Esophagus squamous epithelium (tissue), 5 donors: Measurements from ENCODE around the gene PCDHGB2. TPM values are rescaled to one million over a fixed set of nuclear protein-coding genes. Genes with fewer than 3 reads are reported as not detected.
"Not testable (repeated sequence)": the region's sequence is repeated elsewhere in the genome, so short reads cannot be mapped to it uniquely, and the experiment has no call there.

Source experiments
- DNase-seq: peaks from one replicate; lab custom pipeline; 2025; lab: John Stamatoyannopoulos, UW
- H3K27ac ChIP-seq, 4 donors: fragments of 200-600 bp; sonication (generic); one replicate each; pipeline ENCODE4 v1.5.1; 2016 to 2019; ENCODE audit warnings: mild to moderate bottlenecking in 1 of 4
- H3K27me3 ChIP-seq, 4 donors: fragments of 200-600 bp; sonication (generic); 1 replicate in 3 of 4; 2 replicates in 1 of 4; pipeline versions ENCODE4 v1.5.1 to v1.6.0; 2017 to 2021; ENCODE audit warnings: antibody characterized with exemption in 1 of 4
- H3K36me3 ChIP-seq, 3 donors: fragments of 200-600 bp; sonication (generic); one replicate each; pipeline ENCODE4 v1.5.1; 2016 to 2019
- H3K4me1 ChIP-seq, 3 donors: fragments of 200-600 bp; sonication (generic); one replicate each; pipeline ENCODE4 v1.5.1; 2017 to 2019
- H3K4me3 ChIP-seq, 4 donors: fragments of 200-600 bp; sonication (generic); 1 replicate in 3 of 4; 2 replicates in 1 of 4; pipeline ENCODE4 v1.5.1; 2016 to 2019; ENCODE audit warnings: mild to moderate bottlenecking in 2 of 4, moderate library complexity in 1 of 4
- H3K9me3 ChIP-seq, 3 donors: fragments of 200-600 bp; sonication (generic); one replicate each; pipeline ENCODE4 v1.5.1; 2016 to 2019
- CTCF ChIP-seq, 6 experiments: fragments of 450-650 bp in 4 of 6; fragments of 200-600 bp in 2 of 6; sonication (generic) in 2 of 6; IDR thresholded peaks; one replicate each; pipeline ENCODE4 v1.5.1; 2016 to 2019; ENCODE audit warnings: antibody characterized with exemption in 6 of 6, mild to moderate bottlenecking in 4 of 6, moderate library complexity in 4 of 6
- POLR2A ChIP-seq, 4 donors: fragments of 450-650 bp; IDR thresholded peaks; one replicate each; pipeline ENCODE4 v1.6.1; 2017; ENCODE audit warnings: antibody characterized with exemption in 4 of 4, mild to moderate bottlenecking in 4 of 4, moderate library complexity in 3 of 4
- WGBS, 2 donors: methylation state at CpG; one replicate each; pipeline ENCODE4 v1.1.5; 2018; 5-methylcytosine and 5-hydroxymethylcytosine counted together
- intact Hi-C: fragments of 100-400 bp; cut with DNase I; formaldehyde crosslinking; loops from one replicate; pipeline ENCODE4 v1.15.0; 2022
- total RNA-seq, 4 donors: library from RNA; depleted of rRNA; stranded (reverse); fragments of >200 nt; gene quantifications; one replicate each; pipeline ENCODE4 v1.1.0, GENCODE V29; 2016
- donor health status: DM: yes; HTN: yes; CAD: no.

Gene PCDHGB2
- total RNA-seq, 4 donors from 2014 or later: 0.09 to 2.9 (median 1.8) TPM

GRCh38 chr5:141382469-141383294 lies 22.9 kb downstream of the PCDHGB2 start, which contains the start of gene PCDHGA7:
TSS of gene PCDHGA7 (plus strand) at chr5:141382742. CDS start at chr5:141382900, 158 bp downstream.
- no peak for DNase-seq

GRCh38 chr5:141383345-141383744 lies 23.6 kb downstream of the PCDHGB2 start:
- Histone ChIP-seq H3K27me3 (peaks cover 0 to 18% (median 0%) of the 10 kb centered on the region in 4 donors), H3K9me3 (peaks cover 2 to 89% (median 77%) of the 10 kb centered on the region in 3 donors), H3K36me3 (peaks cover 0 to 4% (median 0%) of the 10 kb centered on the region in 3 donors), H3K4me3 (no peak overlapping the region), H3K27ac (no peak overlapping the region), H3K4me1 (no peaks in the 10 kb centered on the region)
- no peak for DNase-seq
- intact Hi-C loops: no loop called here
- TF ChIP-seq POLR2A (IDR thresholded peaks at IDR 0.05): no peak
- TF ChIP-seq CTCF (IDR thresholded peaks at IDR 0.05): no peak
- 47 to 49% methylated on average over 17 to 18 of the region's 21 CpGs for WGBS, 2 donors

More at GRCh38 chr5:141382469-141383294, 22.9 kb downstream of the PCDHGB2 start, which contains the start of gene PCDHGA7:
- TF ChIP-seq POLR2A (IDR thresholded peaks at IDR 0.05) (no peak), CTCF (IDR thresholded peaks at IDR 0.05) (peak in 2 of 6 experiments; percentile 11 to 14)
- Histone ChIP-seq H3K36me3 (peaks cover 0 to 4% (median 0%) of the 10 kb centered on the region in 3 donors), H3K4me3 (peak within 1 kb of the TSS; percentile 7 to 51 (median 28)), H3K9me3 (peaks cover 0 to 92% (median 79%) of the 10 kb centered on the region in 3 donors), H3K27ac (no peak within 1 kb of the TSS), H3K27me3 (peaks cover 0 to 16% (median 0%) of the 10 kb centered on the region in 4 donors), H3K4me1 (no peaks in the 10 kb centered on the region)
- intact Hi-C loops: no loop called here
- WGBS, 2 donors: 23 to 44% methylated on average over 22 to 24 of the region's 37 CpGs

- H3K36me3 ChIP-seq: peaks cover 0 to 4% (median 0%) of the 10 kb centered on the region in 3 donors
- intact Hi-C loops: no loop called here
- DNase-seq: no peak
- peaks cover 0 to 19% (median 0%) of the 10 kb centered on the region in 4 donors for H3K27me3 ChIP-seq
- no peak for TF ChIP-seq CTCF (IDR thresholded peaks at IDR 0.05)
- TF ChIP-seq POLR2A (IDR thresholded peaks at IDR 0.05): no peak
- no peaks in the 10 kb centered on the region for H3K4me1 ChIP-seq
- H3K27ac ChIP-seq: no peak overlapping the region
- peaks cover 8 to 92% (median 83%) of the 10 kb centered on the region in 3 donors for H3K9me3 ChIP-seq
- 47 to 48% methylated on average over 5 to 14 of the region's 43 CpGs for WGBS, 2 donors
- H3K4me3 ChIP-seq: no peak overlapping the region
Observed at GRCh38 chr5:141384471-141385267, 24.9 kb downstream of the PCDHGB2 start.

GRCh38 chr5:141387557-141388311 lies 27.9 kb downstream of the PCDHGB2 start, which contains the start of gene PCDHGB4:
TSS of gene PCDHGB4 (plus strand) at chr5:141387698. CDS start at chr5:141387885, 187 bp downstream.
- H3K36me3 ChIP-seq, H3K4me1 ChIP-seq, DNase-seq, intact Hi-C loops, H3K27ac ChIP-seq: not testable (repeated sequence)
- TF ChIP-seq CTCF (IDR thresholded peaks at IDR 0.05): peak in 3 of 6 experiments; percentile 19 to 44 (median 30)
- peak within 1 kb of the TSS in 3 of 4 donors; percentile 15 to 22 (median 17) for H3K4me3 ChIP-seq
- peaks cover 14 to 96% (median 92%) of the 10 kb centered on the region in 3 donors for H3K9me3 ChIP-seq
- H3K27me3 ChIP-seq: peaks cover 0 to 19% (median 0%) of the 10 kb centered on the region in 4 donors
- 18 to 29% methylated on average over 4 to 6 of the region's 40 CpGs for WGBS, 2 donors
